Measurements from ENCODE around the gene ARL14EP.

The ARL14EP gene

DNA sequence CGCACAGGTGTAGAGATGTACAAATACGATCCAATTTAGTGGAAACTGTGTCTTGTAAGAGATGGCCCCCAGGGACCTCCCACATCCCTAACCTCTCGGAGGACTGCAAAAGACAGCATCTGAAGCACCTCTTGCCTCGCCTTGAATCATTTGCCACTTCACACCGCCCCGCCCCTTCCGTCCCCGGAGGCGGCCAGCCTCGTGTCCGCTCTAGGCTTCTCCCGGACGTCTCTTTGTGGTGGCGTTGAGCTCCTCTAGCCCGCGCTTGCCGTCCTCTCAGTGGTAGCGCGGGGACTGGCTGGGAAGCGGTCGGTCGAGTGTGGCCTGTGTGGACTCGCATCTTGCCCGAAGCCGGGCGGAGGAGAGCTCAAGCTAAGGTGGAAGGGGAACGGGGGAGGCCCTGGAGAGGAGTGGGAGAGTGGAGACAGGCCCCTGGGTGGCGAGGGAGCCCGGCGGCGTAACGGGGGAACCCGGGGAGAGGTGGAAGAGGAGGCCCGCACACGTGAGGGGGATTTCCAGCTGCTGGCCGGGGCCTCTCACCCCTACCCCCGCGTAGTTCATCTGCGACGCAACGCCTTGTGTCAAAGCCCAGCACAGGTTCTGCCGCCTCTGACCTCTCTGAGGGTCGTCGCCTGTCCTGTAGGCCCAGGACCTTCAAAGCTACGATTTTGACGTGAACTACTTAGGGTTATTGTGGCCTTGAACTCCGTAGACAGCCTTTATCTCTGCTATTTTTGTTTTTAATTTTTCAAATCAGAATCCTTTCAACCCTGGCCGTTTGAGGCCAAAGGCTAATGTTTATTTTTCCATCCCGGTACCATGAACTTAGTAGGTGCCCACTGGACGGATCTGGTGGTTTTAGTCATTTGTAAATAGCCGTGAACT is at the start of gene ARL14EP:
Gene ARL14EP, plus strand, starts transcription at position 279 of the 885 bp plus-strand sequence. CDS start 7,845 bp downstream, outside the sequence.
- DNase-seq: peak; percentile 82

DNA sequence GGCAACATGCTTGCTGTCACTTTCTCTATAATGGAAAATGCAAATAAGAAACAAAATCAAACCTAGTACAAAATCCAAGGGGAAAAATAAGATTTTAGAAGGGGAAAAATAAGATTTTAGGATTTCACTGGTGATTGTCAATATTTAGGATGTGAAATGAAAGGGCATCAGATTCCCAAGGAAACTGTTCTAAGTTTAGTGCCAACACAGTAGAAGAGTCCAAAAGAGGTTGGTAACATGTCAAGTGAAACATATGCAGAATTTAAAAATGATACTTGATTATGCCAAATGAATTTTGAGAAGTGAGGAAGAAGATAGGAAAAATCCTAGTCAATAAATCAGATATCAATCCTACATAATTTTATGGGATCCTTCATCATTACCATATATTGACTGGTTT is 45.7 kb upstream of the ARL14EP start:
- no peak for DNase-seq

DNA sequence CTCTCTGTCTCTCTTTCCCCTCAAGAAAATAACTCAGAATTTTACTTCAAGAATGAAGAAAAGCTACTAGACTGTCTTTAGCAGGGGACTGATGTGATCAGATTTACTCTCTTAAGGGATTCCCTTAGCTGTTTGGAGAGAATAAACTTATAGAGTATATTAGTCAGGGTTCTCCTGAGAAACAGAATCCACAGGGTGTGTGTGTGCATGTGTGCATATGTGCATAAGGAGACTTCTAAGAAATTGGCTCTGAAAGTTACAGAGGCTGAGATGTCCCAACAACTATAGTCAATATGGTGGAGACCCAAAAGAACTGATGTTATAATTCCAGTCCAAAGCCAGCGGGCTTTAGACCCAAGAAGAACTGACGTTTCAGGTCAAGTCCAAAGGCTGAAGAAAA is 43.1 kb upstream of the ARL14EP start:
- no peak for DNase-seq

DNA sequence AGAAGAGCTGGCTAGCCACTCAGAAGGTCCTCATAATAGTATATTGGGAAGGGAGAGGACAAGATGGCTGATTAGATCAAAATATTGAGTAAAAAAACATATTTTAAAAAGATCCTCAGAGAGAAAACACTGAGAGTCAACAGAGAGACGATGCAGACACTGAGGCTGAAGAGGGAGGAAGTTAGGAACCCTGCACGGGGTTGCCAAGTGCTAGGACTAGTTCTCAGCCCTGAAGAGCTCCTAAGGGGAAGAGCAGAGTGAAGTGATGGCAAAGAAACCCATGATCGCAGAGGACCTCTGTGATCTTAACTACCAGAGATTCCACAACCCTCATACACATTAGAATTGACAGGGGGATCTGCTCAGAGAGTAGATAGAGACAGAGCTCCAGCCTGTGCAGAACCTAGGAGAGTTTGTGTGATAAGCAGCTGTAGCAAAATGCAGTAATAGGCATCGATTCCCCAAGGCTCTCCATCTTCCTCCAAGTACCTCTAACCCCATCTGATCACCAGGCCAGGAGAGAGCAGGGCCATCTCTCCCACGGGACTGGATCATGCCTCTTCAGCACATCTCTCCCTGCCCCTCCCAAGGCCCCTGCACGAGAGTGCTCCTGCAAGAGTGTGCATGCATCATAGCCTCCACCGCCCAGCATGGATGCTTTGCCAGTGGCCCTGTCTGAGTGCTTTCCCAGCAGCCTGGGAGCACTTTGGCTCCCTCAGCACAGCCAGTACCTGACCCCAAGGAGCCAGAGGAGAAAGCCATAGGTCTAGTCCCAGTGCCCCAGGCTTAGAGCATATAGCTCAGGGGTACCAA is 41.2 kb upstream of the ARL14EP start:
- no peak for DNase-seq

DNA sequence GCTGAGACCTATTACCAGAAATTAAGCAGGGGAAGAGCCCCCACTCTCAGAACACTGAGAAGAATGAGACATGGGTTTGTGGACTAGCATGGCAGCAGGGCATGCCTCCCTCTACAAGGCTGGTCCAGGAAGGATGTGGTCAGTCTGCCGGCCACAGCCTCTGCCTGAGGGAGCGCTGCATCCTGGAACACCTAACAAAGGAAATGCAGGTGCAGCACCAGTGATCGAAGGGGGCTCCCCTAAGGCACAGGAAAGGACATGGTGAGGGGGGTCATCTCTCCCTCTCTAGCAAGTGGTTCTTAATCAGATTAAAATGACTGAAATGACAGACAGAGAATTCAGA is 40.6 kb upstream of the ARL14EP start:
- no peak for DNase-seq

DNA sequence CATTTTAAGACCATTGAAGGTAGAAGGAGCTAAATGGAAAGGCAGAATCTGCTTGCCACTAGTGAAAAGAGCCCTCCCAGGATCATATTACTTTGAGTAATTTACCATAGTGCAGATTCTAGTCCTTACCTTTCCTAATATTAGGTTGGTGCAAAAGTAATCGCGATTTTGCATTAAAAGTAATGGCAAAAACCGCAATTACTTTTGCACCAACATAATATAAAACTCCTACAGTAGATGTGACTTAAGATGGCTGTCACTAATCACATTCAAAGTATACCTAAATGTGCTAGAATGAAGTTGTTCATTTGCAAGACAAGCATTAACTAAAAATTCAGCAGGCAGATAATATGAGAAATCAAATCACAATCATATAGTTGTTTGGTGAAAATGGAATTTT is 38.1 kb upstream of the ARL14EP start:
- no peak for DNase-seq

DNA sequence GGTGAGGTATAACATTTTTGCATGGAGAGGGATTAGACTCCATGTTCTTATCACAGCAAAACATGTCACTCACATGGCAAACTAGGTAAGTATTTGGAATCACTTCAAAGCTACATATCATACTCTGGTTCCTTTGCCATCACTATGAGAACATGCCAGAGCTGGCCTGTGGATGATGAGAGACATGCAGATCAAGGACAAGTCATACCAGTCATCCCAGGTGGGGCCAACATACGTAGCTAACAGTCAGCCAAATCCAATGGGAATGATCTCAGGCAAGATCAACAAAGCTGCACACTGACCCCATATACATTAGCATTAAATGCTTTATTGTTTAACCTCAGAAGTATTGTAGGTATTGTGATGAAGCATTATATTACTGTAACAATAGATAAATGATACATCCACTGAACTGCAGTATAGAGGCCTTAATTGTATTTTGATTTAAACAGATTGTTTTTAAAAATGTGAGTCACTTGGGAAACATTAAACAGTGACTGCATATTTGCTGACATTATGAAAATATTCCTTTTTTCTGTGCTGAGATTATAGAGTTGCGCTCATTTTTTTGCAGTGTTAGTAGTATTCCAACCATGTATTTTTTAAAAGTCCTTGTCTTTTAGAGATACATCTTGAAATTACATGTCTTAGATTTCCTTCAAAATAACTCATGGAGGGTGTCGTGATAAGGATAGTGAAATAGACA is 37.3 kb upstream of the ARL14EP start:
- no peak for DNase-seq

DNA sequence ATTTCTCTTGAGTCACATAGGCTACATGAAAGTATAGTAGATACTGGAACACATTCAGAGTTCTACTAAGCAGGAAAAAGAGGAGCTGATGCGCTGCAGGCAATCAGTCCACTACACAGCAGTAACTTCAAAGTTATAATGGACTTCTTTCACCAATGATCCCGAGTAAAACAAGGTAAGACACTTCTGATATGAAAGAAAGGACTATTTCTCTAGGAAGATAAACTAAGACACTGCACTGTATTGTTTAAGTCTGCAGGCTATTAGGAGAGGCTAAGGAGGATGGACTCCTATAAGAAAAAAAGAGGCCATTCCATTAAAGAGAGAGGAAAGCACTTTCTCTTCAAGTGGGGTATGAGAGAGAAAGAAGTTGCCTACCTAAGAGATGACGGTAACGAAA is 31.6 kb upstream of the ARL14EP start:
- DNase-seq: no peak

DNA sequence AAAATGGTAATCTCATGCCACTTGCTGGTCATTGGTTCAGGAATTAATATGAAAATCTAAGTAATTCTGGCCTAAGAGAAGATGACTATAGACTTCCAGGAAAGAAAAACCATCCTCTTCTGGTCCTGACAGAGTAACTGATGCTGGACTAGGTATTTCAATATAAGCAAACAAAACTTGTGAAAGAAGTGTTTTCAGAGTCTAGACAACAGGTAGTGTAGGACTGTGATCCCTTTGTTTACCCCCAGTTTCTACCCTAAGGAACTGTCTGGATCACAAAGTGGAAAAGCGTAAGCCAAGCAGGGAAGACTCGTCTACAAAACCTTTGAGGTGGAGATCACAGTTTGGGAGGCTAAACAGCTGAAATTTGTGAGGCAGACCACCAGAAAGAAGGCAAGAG is 30.4 kb upstream of the ARL14EP start:
- DNase-seq: no peak

DNA sequence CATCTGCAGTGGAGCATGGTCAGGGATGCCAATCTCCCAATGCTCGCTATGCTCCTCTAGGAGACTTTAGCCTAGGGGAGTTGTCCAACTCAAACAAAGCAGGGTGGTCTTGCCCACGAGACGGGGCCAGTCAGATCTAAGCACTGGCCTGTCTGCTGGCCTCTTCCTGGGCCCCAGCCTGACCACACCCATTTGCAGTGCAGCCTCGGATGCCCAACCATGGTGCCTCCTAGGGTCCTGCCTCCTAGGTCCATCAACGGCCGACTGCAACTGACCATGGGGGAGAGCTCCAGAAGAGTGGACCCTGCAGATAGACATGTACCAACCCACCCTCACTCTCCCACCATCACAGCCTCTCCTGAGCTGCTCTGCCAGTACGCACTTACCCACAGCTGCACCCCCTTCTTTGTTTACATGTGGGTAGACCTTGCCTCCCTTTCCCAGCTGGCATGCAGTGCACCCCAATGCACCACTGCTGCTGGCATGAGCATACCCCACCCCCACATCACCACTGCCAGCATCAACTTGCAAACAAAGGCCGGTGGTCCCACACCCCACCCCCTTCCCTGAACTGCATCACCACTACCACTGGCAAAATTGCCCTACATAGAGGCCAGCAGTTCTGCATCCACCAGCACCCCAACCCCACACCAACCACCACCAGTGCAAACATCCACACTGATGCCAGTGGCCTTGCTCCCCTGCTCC is 27.6 kb upstream of the ARL14EP start:
- no peak for DNase-seq

DNA sequence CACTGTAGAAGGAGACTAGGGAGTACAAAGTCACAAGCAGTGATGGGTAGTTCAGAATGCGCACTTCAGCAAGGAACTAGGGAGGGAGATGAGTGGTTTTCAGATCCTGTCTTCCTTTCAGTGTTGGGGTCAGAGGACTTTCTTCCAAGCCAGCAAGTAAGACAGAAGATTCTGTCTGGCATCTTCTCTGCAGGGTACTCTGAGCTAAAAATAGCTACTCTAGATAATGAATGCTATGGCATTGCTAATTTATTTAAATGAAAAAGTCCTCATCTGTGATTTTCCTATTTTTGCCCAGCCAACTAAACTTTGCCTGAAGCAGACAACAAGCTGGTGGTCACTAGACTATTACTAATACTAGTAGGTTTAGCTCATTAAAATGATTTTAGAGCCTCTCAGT is 18.3 kb upstream of the ARL14EP start:
- DNase-seq: no peak

DNA sequence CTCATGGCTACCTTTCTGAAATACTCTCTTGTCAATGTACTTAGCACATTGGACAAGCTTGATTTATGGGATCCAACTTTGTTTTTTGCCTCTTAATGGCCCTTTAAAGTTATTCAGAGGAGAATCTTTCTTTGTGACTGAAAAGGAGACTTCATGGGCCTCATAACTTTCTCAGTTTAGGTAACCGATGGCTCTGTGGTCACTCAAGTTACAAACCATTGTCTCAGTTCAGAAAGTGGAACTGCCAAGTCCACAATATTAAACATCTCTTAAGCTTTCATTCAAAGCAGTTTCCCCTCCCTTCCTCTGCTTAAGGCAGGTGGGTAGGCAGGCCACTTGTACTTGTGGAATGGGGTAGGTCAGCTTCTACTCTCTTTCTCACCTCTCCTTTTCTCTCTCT is 12.3 kb upstream of the ARL14EP start:
- no peak for DNase-seq

DNA sequence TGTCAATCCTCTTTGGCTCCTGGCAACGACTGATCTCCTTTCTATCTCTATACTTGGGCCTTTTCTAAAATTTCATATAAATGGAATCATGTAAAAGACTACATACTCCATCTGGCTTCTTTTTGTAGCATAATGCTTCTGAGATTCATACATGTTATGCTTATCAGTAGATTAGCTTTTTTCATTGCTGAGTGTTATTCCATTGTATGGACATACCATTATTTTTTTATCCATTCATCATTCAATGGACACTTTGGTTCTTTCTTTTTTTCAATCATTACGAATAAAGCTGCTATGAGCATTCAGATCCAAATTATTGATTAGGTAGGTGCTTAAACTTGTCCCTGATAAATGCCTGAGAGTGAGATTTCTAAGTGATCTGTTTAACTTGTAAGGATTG is 11.7 kb upstream of the ARL14EP start:
- no peak for DNase-seq

DNA sequence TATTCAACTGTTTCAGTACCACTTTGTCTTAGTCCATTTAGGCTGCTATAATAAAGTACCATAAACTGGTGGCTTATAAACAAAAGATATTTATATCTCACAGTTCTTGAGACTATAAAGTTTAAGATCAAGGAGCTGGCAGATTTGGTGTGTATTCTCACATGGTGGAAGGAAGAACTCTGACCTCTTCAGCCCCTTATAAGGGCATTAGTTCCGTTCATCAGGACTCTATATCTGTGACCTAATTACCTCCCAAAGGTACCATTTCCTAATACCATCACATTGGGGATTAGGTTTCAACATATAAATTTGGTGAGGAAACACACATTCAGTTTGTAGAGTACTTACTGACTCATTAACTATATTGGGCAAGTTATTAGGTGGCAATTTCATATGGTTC is 10.7 kb upstream of the ARL14EP start:
- no peak for DNase-seq

DNA sequence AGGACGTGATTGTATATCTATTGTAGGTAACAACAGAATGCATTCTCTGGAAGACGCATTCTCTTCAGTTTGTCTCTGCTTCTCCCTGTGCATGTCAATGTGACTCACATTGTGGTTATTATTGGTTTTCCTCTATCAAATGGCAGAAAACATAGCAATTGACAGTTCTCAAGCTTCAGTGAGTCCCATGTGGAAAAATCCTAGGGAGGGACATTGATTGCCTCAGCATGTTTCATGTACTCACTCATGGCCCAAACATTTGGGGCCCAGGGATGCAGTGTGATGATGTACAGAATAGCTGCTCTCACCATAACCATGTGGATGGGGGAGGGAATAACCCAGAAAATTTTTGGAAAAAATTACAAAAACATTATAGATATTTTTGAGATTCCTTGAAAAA is 9.3 kb upstream of the ARL14EP start:
- DNase-seq: no peak

DNA sequence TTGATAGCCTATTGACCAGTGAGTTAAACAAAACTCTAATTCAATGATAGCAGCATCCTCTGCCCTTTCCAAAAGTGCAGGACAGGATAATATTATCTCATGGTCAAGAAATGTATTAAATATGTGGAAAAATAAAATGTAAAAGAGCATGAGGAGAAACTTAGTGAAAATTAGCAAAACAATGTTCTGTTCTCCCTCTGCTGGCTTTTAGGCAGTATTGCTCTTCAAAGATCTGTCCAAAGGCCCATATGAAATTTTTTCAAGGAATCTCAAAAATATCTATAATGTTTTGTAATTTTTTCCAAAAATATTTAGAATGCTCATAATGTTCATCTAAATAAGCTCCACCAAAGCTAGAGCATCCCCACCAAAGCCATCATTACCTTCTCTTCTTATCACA is 8.3 kb upstream of the ARL14EP start:
- DNase-seq: no peak

DNA sequence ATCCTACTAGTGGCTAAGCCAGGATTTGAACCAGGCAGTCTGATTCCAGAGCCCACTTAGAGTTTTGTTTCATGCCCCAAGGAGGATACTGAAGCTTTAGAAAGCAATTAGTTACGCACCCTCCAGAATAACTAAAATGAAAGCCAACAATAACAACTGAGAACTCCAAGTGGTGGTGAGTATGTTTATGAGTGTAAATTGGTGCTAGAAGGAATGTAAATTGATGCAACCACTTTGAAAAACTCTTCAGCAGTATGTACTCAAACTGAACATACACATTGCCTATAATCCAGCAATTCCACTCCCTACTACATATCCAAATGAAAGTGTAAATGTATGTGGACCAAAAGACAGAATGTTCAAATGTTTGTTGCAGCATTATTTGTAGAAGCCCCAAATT is 6.7 kb upstream of the ARL14EP start:
- DNase-seq: no peak

DNA sequence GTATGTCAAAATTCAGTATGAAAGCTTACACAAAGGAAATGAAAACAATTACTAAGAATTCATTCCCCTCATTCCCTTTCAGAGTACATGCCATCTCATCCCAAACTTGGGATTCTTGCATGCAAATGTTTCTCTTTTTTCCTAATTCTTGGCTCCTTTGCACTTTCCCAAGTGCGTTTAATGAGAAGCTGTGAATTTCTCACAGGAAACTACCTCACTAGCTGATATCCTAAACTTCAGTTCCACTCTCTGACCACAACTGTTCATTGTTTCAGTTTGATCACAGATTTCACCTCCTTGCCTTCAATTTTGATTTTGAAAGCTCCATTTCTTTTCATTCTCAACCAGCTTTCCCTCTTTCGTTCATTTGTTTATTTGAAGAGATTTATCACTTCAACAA is 5.9 kb upstream of the ARL14EP start:
- DNase-seq: no peak

DNA sequence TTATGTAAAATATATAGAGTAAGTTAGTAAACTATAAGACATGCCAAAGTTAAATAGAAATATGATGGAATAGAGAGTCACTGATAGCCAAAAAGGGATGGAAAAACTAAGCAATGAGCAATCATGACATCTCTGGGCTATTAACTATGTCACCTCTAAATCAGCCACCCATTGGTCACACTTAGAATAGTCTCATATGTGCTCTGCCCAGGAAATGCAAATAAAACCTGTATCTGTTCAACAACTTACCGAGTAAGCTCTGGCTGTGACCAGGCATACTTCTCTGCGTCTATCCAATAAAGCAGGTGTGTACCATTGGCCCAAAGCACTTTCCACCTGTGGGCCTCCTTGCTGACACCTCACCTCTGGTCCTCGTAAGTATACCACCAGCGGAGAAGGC is 1.6 kb upstream of the ARL14EP start:
- DNase-seq: no peak

DNA sequence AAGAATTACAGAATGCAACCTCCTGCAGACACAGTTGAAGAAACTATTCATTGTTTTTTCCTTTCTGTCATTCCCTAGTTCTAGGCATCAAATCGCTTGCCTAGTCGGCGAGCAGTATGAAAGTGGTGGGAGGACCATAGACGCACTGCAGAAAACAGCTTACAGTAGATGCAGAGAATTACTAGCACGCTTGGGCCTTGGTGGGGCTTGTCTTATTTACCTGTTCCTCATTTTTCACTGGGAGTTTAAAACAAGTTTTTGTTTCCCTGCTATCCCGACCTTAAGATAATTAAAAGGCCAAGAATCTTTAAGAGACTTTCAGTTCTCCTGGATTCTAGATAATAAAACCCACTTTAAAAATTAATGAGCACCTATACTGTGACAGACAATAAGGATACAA is 713 bp upstream of the ARL14EP start:
- no peak for DNase-seq

DNA sequence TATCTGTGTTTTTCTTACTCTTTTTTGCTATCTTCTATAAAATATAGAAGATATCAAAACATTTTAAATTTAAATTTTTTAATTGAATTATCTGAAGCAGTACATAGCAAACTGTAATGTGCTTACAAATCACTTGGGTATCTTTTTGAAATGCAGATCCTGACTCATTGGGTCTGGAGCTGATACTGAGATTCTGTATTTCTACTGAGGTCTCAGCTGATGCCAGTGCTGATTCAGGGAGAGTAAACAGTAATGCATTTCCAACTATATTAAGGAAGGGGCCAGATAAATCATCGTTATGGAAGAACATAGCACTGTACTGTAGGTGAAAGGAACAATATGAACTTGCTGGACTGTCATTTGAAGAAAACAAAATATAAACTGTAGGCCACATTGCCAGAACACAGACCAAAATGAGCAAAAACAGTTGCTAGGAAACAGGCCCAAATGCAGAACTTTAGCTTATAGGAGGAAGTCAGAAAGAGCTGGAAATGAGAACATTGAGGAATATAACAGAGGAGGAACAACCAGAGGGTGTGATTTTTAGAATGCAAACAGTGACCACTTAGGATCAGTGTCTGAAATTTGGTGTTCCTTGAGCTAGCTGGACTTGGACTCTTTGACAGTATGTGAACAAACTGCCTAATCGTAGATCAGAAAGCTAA is 3.3 kb downstream of the ARL14EP start:
- no peak for DNase-seq

DNA sequence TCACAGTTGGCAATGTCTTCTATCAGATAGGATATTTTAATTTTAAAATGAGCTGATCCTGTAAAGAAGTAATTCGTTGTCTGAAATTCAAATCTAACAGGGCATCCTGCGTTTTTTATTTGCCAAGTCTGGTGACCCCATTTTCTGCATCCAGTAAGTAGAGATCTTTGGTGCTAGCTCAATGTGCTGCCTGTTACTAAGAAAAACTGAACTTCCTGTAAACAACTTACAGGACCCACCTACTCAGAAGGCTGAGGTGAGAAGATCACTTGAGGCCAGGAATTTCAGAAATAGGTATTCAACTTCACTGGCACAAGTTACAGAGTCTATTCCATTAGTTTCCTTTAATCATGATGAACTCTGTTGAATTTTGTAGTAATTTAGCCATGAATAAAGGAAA is 4.0 kb downstream of the ARL14EP start:
- DNase-seq: no peak

DNA sequence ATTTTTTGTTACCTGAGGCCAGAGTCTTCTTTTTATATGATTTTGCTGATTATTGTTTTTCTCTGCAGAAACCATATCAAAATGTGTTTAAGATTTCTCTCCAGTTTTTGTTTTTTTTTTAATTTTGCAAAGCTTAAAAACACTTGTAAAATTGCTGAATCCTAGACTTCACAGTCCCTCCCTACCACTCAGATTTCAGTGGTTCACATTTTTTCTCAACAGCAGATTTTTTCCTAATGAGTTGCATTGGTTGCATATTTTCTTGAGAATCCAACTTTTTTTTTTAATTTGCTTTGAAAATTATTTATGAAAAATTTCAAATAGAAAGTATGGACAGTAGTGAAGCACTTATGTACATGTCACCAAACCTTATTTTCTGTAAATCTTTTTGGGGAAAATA is 5.8 kb downstream of the ARL14EP start:
- DNase-seq: no peak
